Omental fat pad (tissue), 4 donors: ENCODE measurements around the gene NOP53. TPM values are rescaled to one million over a fixed set of nuclear protein-coding genes. Genes with fewer than 3 reads are reported as not detected.

Experiments
- ATAC-seq: fragments of 150-250 bp; one replicate; pipeline ENCODE4 v1.9.1; 2016; ENCODE audit warnings: mild to moderate bottlenecking, moderate library complexity; ENCODE audit not compliant: low FRiP score
- DNase-seq: peaks from one replicate; pipeline ENCODE4 v3.0.0-alpha.2; 2019; ENCODE audit warnings: low spot score
- CTCF ChIP-seq, 3 donors: fragments of 450-650 bp; IDR thresholded peaks; one replicate each; pipeline ENCODE4 v1.5.1; 2016 to 2017; ENCODE audit warnings: antibody characterized with exemption in 3 of 3, mild to moderate bottlenecking in 3 of 3, moderate library complexity in 2 of 3
- small RNA-seq: library from RNA; depleted of rRNA; stranded (forward); fragments of <200 nt; gene quantifications from one replicate; pipeline ENCODE3, GENCODE V24; 2016
- total RNA-seq, 4 donors: library from RNA; depleted of rRNA; stranded (reverse); fragments of >200 nt; gene quantifications; one replicate each; pipeline ENCODE4 v1.1.0, GENCODE V29; 2016

The NOP53 gene
- total RNA-seq, 4 donors from 2014 or later = 212 to 267 (median 232) TPM

- ATAC-seq = no peak
- no peak for TF ChIP-seq CTCF (IDR thresholded peaks at IDR 0.05)
- DNase-seq = no peak
Observed at GRCh38 chr19:47805313-47805712, 60.0 kb downstream of the NOP53 start.

- DNase-seq = no peak
- TF ChIP-seq CTCF (IDR thresholded peaks at IDR 0.05) = no peak
- no peak for ATAC-seq
Observed at GRCh38 chr19:47806435-47806834, 61.1 kb downstream of the NOP53 start.

Small RNA genes lying within 50 kb of the gene (small RNA-seq; reads per million reads assigned to genes)
- not detected for gene AC008745.1
- not detected for gene SNORD23

Other genes with a start within 250 kb of the NOP53 start
- gene NAPA, start 230.5 kb upstream of the NOP53 start, total RNA-seq = 10 to 100 TPM; 77.5 to 83.6 (median 81.0) TPM
- gene ZNF541, start 172.4 kb upstream of the NOP53 start, total RNA-seq = 1 to 10 TPM in 1 of 4 donors, under 1 TPM in 3; 0.37 to 1.2 (median 0.46) TPM
- 10 to 100 TPM in 1 of 4 donors, 1 to 10 TPM in 3; 3.2 to 20.3 (median 6.8) TPM for gene BICRA, start 136.4 kb upstream of the NOP53 start, total RNA-seq
- 100 to 1,000 TPM in 3 of 4 donors, 10 to 100 TPM in 1; 93.5 to 184 (median 124) TPM for gene EHD2, start 32.1 kb upstream of the NOP53 start, total RNA-seq
- 100 to 1,000 TPM; 198 to 420 (median 334) TPM for gene SELENOW, start 33.2 kb downstream of the NOP53 start, total RNA-seq
- gene TPRX1, start 59.0 kb downstream of the NOP53 start, total RNA-seq = not detected
- gene CRX, start 76.4 kb downstream of the NOP53 start, total RNA-seq = not detected
- gene TPRX2, start 113.7 kb downstream of the NOP53 start, total RNA-seq = not detected
- gene SULT2A1, start 140.8 kb downstream of the NOP53 start, total RNA-seq = not detected
- not detected for gene BSPH1, start 246.6 kb downstream of the NOP53 start, total RNA-seq
- gene ELSPBP1, start 249.1 kb downstream of the NOP53 start, total RNA-seq = not detected